OCI-LY7 (cell line): ENCODE measurements around the gene LARGE1. TPM values are rescaled to one million over a fixed set of nuclear protein-coding genes. Genes with fewer than 3 reads are reported as not detected.

Source experiments
- BruUV-seq: library from RNA; stranded (reverse); fragments of 400-500 nt; replicated peaks from 2 replicates; lab custom pipeline; 2021; lab: Mats Ljungman, UMichigan
- CTCF ChIA-PET: fragments of 300-600 bp; sonication (Branson Sonifier 250); formaldehyde crosslinking; loops from one replicate; lab custom pipeline; 2022; ENCODE audit warnings: antibody characterized with exemption; ENCODE audit not compliant: unreplicated experiment; lab: Charles Lee
- POLR2A ChIA-PET: fragments of 300-600 bp; sonication (Branson Sonifier 250); formaldehyde crosslinking; loops from one replicate; lab custom pipeline; 2022; ENCODE audit warnings: antibody characterized with exemption; lab: Charles Lee
- DNase-seq: peaks from one replicate; pipeline ENCODE4 v3.0.0-alpha.2; 2015; ENCODE audit warnings: low spot score
- H2AFZ ChIP-seq: fragments of 200-600 bp; sonication (generic), shearing (Covaris generic); 2 replicates; pipeline ENCODE4 v1.6.1; 2014; ENCODE audit warnings: mild to moderate bottlenecking, antibody characterized with exemption, low read length, moderate library complexity
- H3K27ac ChIP-seq: fragments of 200-600 bp; sonication (generic); 2 replicates; pipeline ENCODE4 v1.5.1; 2014; ENCODE audit warnings: mixed run types, low read depth, mild to moderate bottlenecking, moderate library complexity, low read length, inconsistent platforms; ENCODE audit not compliant: poor library complexity, severe bottlenecking
- H3K36me3 ChIP-seq: fragments of 200-600 bp; sonication (generic); 2 replicates; pipeline ENCODE4 v1.6.1; 2014; ENCODE audit warnings: mild to moderate bottlenecking, antibody characterized with exemption, low read length, moderate library complexity, mixed read lengths; ENCODE audit not compliant: insufficient read depth
- H3K4me1 ChIP-seq: fragments of 200-600 bp; sonication (generic); 2 replicates; pipeline ENCODE4 v1.5.1; 2014; ENCODE audit warnings: mild to moderate bottlenecking, low read length; ENCODE audit not compliant: insufficient read depth, poor library complexity, severe bottlenecking
- H3K4me2 ChIP-seq: fragments of 200-600 bp; sonication (generic); 2 replicates; pipeline ENCODE4 v1.6.1; 2014; ENCODE audit warnings: mild to moderate bottlenecking, low read length
- H3K4me3 ChIP-seq: fragments of 200-600 bp; sonication (generic); 2 replicates; pipeline ENCODE4 v1.5.1; 2014; ENCODE audit warnings: mild to moderate bottlenecking, low read depth, low read length; ENCODE audit not compliant: poor library complexity, severe bottlenecking
- H3K79me2 ChIP-seq: fragments of 200-600 bp; sonication (generic); 2 replicates; pipeline ENCODE4 v1.6.1; 2016; ENCODE audit warnings: low read depth, mild to moderate bottlenecking, low read length, moderate library complexity, mixed read lengths; ENCODE audit not compliant: insufficient read depth
- H3K9me2 ChIP-seq: fragments of 200-600 bp; sonication (generic); 2 replicates; pipeline ENCODE4 v1.6.1; 2016; ENCODE audit warnings: mild to moderate bottlenecking, low read length, mixed read lengths; ENCODE audit not compliant: insufficient read depth
- H3K9me3 ChIP-seq: fragments of 200-600 bp; sonication (generic); 2 replicates; pipeline ENCODE4 v1.6.1; 2014; ENCODE audit warnings: mild to moderate bottlenecking, mixed run types, low read length, mixed read lengths
- H4K20me1 ChIP-seq: fragments of 200-600 bp; sonication (generic); 2 replicates; pipeline ENCODE4 v1.6.1; 2014; ENCODE audit warnings: mild to moderate bottlenecking, antibody characterized with exemption, low read length, moderate library complexity, mixed read lengths; ENCODE audit not compliant: insufficient read depth
- EZH2phosphoT487 ChIP-seq: fragments of 200-600 bp; sonication (generic); IDR thresholded peaks from 2 replicates; pipeline ENCODE4 v1.6.1; 2018; ENCODE audit warnings: low read depth, borderline replicate concordance, mild to moderate bottlenecking, mixed run types, antibody characterized with exemption, low read length, moderate library complexity, mixed read lengths
- intact Hi-C: fragments of 100-400 bp; cut with micrococcal nuclease; formaldehyde crosslinking; loops from one replicate; pipeline ENCODE4 v1.10.0; 2022; ENCODE audit not compliant: unreplicated experiment
- total RNA-seq, 2 experiments: library from RNA; depleted of rRNA in 1 of 2; stranded (reverse); fragments of >200 nt in 1 of 2; shearing (Covaris generic) in 1 of 2; gene quantifications; 2 replicates each; pipeline ENCODE4 v1.2.3, GENCODE V29; 2014 to 2022
- TF ChIP-seq, protein P1 (sequence below): fragments of 200-600 bp; sonication (generic); conservative IDR thresholded peaks from 2 replicates; pipeline ENCODE4 v1.5.1; 2014; ENCODE audit warnings: mild to moderate bottlenecking, antibody characterized with exemption, low read length, moderate library complexity, mixed read lengths

The LARGE1 gene
- total RNA-seq, 2 experiments from 2014 or later = 31.5 to 31.9 TPM

DNA sequence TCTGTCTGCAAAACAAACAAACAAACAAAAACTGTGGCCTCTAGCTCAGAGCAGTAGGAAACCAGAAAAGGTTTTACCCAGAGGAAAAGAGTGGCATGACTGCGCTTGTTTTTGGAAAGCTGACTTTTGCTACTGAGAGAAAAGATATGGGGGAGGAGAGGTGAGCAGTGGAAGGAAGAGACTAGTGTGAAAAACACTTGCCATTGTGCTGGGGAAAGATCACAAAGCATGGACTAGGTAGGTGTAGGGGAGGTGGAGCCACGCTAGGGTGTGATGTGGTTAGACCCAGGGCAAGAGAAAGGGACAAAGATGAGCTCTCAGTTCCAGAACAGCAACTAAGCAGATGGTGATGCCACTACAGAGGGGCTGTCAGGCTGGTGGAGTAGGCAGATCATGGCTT, 319.2 kb downstream of the LARGE1 start:
- no peaks in the 10 kb centered on the region for H3K4me1 ChIP-seq
- H3K9me2 ChIP-seq = no peaks in the 10 kb centered on the region
- H3K36me3 ChIP-seq = no peaks in the 10 kb centered on the region
- no peak overlapping the region for H3K27ac ChIP-seq
- H2AFZ ChIP-seq = no peak overlapping the region
- no peak overlapping the region for H3K4me2 ChIP-seq
- TF ChIP-seq, protein P1, sequence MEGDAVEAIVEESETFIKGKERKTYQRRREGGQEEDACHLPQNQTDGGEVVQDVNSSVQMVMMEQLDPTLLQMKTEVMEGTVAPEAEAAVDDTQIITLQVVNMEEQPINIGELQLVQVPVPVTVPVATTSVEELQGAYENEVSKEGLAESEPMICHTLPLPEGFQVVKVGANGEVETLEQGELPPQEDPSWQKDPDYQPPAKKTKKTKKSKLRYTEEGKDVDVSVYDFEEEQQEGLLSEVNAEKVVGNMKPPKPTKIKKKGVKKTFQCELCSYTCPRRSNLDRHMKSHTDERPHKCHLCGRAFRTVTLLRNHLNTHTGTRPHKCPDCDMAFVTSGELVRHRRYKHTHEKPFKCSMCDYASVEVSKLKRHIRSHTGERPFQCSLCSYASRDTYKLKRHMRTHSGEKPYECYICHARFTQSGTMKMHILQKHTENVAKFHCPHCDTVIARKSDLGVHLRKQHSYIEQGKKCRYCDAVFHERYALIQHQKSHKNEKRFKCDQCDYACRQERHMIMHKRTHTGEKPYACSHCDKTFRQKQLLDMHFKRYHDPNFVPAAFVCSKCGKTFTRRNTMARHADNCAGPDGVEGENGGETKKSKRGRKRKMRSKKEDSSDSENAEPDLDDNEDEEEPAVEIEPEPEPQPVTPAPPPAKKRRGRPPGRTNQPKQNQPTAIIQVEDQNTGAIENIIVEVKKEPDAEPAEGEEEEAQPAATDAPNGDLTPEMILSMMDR = no peak
- no peak for TF ChIP-seq EZH2phosphoT487
- H3K79me2 ChIP-seq = no peaks in the 10 kb centered on the region
- H3K4me3 ChIP-seq = no peak overlapping the region
- no TSS peak for BruUV-seq
- CTCF ChIA-PET = no interaction called here
- no peaks in the 10 kb centered on the region for H4K20me1 ChIP-seq
- no peaks in the 10 kb centered on the region for H3K9me3 ChIP-seq
- POLR2A ChIA-PET = no interaction called here
- intact Hi-C loops = no loop called here
- no peak for DNase-seq

- intact Hi-C loops = no loop called here
- BruUV-seq = no TSS peak
Observed at GRCh38 chr22:33600595-33600994, 319.7 kb downstream of the LARGE1 start.

GRCh38 chr22:33600113-33600512, 320.2 kb downstream of the LARGE1 start:
- TF ChIP-seq, protein P1 = no peak
- no peak for TF ChIP-seq EZH2phosphoT487
- ChIA-PET CTCF (interaction anchor here (0.6 kb wide), 1 partner anchor 11 kb away, joined by 3 read pairs; no protein-coding TSS in a partner anchor), POLR2A (no interaction called here)
- no peaks in the 10 kb centered on the region for H3K36me3 ChIP-seq
- intact Hi-C loops = no loop called here
- H3K4me3 ChIP-seq = no peak overlapping the region
- no TSS peak for BruUV-seq
- H2AFZ ChIP-seq = no peak overlapping the region
- no peaks in the 10 kb centered on the region for H3K4me1 ChIP-seq
- no peaks in the 10 kb centered on the region for H3K9me3 ChIP-seq
- DNase-seq = no peak
- no peaks in the 10 kb centered on the region for H3K9me2 ChIP-seq
- H3K79me2 ChIP-seq = no peaks in the 10 kb centered on the region
- H4K20me1 ChIP-seq = no peaks in the 10 kb centered on the region
- H3K27ac ChIP-seq = no peak overlapping the region
- H3K4me2 ChIP-seq = no peak overlapping the region

More at GRCh38 chr22:33600595-33600994, 319.7 kb downstream of the LARGE1 start:
- Histone ChIP-seq H3K4me1 (no peaks in the 10 kb centered on the region), H3K27ac (no peak overlapping the region), H3K9me2 (no peaks in the 10 kb centered on the region), H3K4me3 (no peak overlapping the region), H3K36me3 (no peaks in the 10 kb centered on the region), H3K79me2 (no peaks in the 10 kb centered on the region), H3K4me2 (no peak overlapping the region), H3K9me3 (no peaks in the 10 kb centered on the region), H4K20me1 (no peaks in the 10 kb centered on the region), H2AFZ (no peak overlapping the region)
- ChIA-PET CTCF (no interaction called here), POLR2A (no interaction called here)
- DNase-seq = no peak
- TF ChIP-seq EZH2phosphoT487 = no peak
- TF ChIP-seq, protein P1 = no peak
